Spleen (tissue), 11 donors: ENCODE data around the gene BAK1. TPM values are rescaled to one million over a fixed set of nuclear protein-coding genes. Genes with fewer than 3 reads are reported as not detected.
"Not testable (repeated sequence)": the region's sequence is repeated elsewhere in the genome, so short reads cannot be mapped to it uniquely, and the experiment has no call there.

Source experiments
- DNase-seq: peaks from one replicate; pipeline ENCODE4 v3.0.0-alpha.2; 2020
- H3K27ac ChIP-seq, 8 donors: fragments of 200-600 bp; sonication (generic) in 7 of 8; 1 replicate in 4 of 8; 2 replicates in 4 of 8; pipeline versions ENCODE4 v1.5.0 to v1.8.0; 2016 to 2021; ENCODE audit warnings: inconsistent platforms in 4 of 8, mild to moderate bottlenecking in 4 of 8, moderate library complexity in 1 of 8
- H3K27me3 ChIP-seq, 7 donors: fragments of 200-600 bp; sonication (generic) in 6 of 7; replicated peaks in 1 of 7; 1 replicate in 4 of 7; 2 replicates in 3 of 7; pipeline versions ENCODE4 v1.5.0 to v1.8.0; 2016 to 2021; ENCODE audit warnings: inconsistent platforms in 3 of 7, mild to moderate bottlenecking in 1 of 7
- H3K36me3 ChIP-seq, 6 donors: fragments of 200-600 bp; sonication (generic) in 5 of 6; 1 replicate in 4 of 6; 2 replicates in 2 of 6; pipeline versions ENCODE4 v1.5.0 to v1.8.0; 2016 to 2021; ENCODE audit warnings: inconsistent platforms in 2 of 6
- H3K4me1 ChIP-seq, 6 donors: fragments of 200-600 bp; sonication (generic) in 5 of 6; 1 replicate in 3 of 6; 2 replicates in 3 of 6; pipeline versions ENCODE4 v1.5.0 to v1.8.0; 2016 to 2021; ENCODE audit warnings: inconsistent platforms in 3 of 6
- H3K4me3 ChIP-seq, 8 donors: fragments of 200-600 bp; sonication (generic) in 7 of 8; 1 replicate in 4 of 8; 2 replicates in 4 of 8; pipeline versions ENCODE4 v1.5.0 to v1.8.0; 2016 to 2021; ENCODE audit warnings: inconsistent platforms in 4 of 8, mild to moderate bottlenecking in 4 of 8, moderate library complexity in 2 of 8
- H3K9me3 ChIP-seq, 8 donors: fragments of 200-600 bp; sonication (generic) in 7 of 8; 1 replicate in 4 of 8; 2 replicates in 4 of 8; pipeline versions ENCODE4 v1.5.0 to v1.8.0; 2016 to 2021; ENCODE audit warnings: inconsistent platforms in 4 of 8
- POLR2A ChIP-seq, 3 donors: fragments of 450-650 bp; IDR thresholded peaks; one replicate each; pipeline ENCODE4 v1.5.1; 2017; ENCODE audit warnings: antibody characterized with exemption in 3 of 3, mild to moderate bottlenecking in 1 of 3
- POLR2AphosphoS5 ChIP-seq, 3 donors: sonication (generic); formaldehyde crosslinking; IDR thresholded peaks; one replicate each; pipeline ENCODE4 v1.5.1; 2017; ENCODE audit warnings: antibody characterized with exemption in 3 of 3
- WGBS, 5 donors: extraction: QIAGEN DNeasy Blood & Tissue Kit in 3 of 5; methylation state at CpG; one replicate each; pipeline versions ENCODE4 v1.1.5 to v1.1.7; 2013 to 2018; 5-methylcytosine and 5-hydroxymethylcytosine counted together
- intact Hi-C: fragments of 100-400 bp; cut with DNase I; formaldehyde crosslinking; loops from one replicate; pipeline ENCODE4 v1.15.0; 2023; ENCODE audit warnings: low total_unique reads
- polyA plus RNA-seq, 3 donors: library from polyadenylated mRNA; stranded (reverse); fragments of 200-250 nt; gene quantifications; one replicate each; pipeline ENCODE4 v1.2.1, GENCODE V29; 2013
- total RNA-seq, 7 donors: library from RNA; depleted of rRNA in 3 of 7; stranded (reverse); fragments of >200 nt in 3 of 7; fragmentation: NEBNext Ultra II Directional in 4 of 7; extraction: Animal tissue kit (Norgen Biotek cat#: 25700) in 4 of 7; gene quantifications; one replicate each; pipeline versions ENCODE4 v1.1.0 to v1.2.1, GENCODE V29; 2016 to 2021
- TF ChIP-seq, protein P1 (sequence below), 11 experiments: fragments of 200-600 bp in 7 of 11; fragments of 450-650 bp in 4 of 11; sonication (generic) in 4 of 11; IDR thresholded peaks in 8 of 11; conservative IDR thresholded peaks in 3 of 11; 1 replicate in 7 of 11; 2 replicates in 4 of 11; pipeline versions ENCODE4 v1.4.0 to v1.8.0; 2016 to 2021; ENCODE audit warnings: antibody characterized with exemption in 11 of 11, inconsistent platforms in 4 of 11, mild to moderate bottlenecking in 1 of 11
- donor health status: healthy with polysubstance abuse.
- donor health status: DM: no; HTN: no; CAD: no; lungs with moderate emphysema.
- donor health status: DM: no; HTN: no; CAD: no.
- donor health status: Bipolar disorder and iron deficiency.
- donor health status: healthy.
- donor health status: DM: no; HTN: no; CAD: no.
- donor health status: DM: yes; HTN: yes; CAD: no.

The BAK1 gene
- total and polyA plus RNA-seq, 10 donors = 14.9 to 34.4 (median 25.9) TPM

DNA sequence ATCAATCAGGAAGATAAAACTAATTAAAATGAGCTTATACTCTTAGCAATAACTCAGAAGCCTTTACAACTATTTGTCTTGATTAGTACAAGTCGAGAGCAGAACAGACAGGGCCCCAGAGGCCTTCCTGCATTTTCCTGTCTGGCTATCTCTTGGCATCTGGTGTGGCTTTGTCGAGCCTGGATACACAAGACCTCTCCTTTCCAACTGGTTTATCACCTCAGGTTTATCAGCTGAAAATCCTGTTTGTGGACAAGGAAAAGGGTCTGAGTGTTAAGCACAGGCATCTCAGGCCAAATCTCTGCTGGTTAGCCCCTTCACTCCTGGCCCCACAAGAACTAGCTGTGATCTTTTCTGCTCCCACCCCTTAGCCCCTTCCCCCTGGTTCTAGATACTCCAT, 32.6 kb downstream of the BAK1 start:
- TF ChIP-seq, protein P1, sequence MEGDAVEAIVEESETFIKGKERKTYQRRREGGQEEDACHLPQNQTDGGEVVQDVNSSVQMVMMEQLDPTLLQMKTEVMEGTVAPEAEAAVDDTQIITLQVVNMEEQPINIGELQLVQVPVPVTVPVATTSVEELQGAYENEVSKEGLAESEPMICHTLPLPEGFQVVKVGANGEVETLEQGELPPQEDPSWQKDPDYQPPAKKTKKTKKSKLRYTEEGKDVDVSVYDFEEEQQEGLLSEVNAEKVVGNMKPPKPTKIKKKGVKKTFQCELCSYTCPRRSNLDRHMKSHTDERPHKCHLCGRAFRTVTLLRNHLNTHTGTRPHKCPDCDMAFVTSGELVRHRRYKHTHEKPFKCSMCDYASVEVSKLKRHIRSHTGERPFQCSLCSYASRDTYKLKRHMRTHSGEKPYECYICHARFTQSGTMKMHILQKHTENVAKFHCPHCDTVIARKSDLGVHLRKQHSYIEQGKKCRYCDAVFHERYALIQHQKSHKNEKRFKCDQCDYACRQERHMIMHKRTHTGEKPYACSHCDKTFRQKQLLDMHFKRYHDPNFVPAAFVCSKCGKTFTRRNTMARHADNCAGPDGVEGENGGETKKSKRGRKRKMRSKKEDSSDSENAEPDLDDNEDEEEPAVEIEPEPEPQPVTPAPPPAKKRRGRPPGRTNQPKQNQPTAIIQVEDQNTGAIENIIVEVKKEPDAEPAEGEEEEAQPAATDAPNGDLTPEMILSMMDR (IDR thresholded peaks at IDR 0.05 in 8 of 11, conservative IDR thresholded peaks at IDR 0.05 in 3 of 11) = no peak
- TF ChIP-seq POLR2AphosphoS5 (IDR thresholded peaks at IDR 0.05) (no peak), POLR2A (IDR thresholded peaks at IDR 0.05) (no peak)
- no peak for DNase-seq
- H3K36me3 ChIP-seq = no peaks in the 10 kb centered on the region
- H3K9me3 ChIP-seq = no peaks in the 10 kb centered on the region
- no peak overlapping the region for H3K4me3 ChIP-seq
- no peak overlapping the region for H3K27ac ChIP-seq
- peaks cover 0 to 13% (median 2%) of the 10 kb centered on the region in 6 donors for H3K4me1 ChIP-seq
- intact Hi-C loops = no loop called here
- H3K27me3 ChIP-seq = no peaks in the 10 kb centered on the region
- WGBS, 5 donors = 56 to 66% (median 61%) methylated on average over 2 of the region's 2 CpGs

DNA sequence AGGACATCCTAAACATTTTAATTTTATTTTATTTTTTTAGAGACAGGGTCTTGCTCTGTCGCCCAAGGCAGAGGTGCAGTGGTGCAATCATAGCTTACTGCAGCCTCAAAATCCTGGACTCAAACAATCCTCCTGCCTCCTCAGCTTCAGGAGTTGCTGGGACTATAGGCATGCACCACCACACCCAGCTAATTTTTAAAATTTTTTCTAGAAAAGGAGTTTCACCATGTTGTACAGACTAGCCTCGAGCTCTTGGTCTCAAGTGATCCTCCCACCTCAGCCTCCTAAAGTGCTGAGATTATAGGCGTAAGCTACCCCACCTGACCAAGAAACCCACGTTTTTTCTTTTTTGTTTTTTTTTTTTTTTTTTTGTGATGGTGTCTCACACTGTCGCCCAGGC, 33.3 kb downstream of the BAK1 start:
- no peak for DNase-seq
- 80 to 88% (median 81%) methylated on average over 5 of the region's 5 CpGs for WGBS, 5 donors
- Histone ChIP-seq H3K4me1 (peaks cover 0 to 13% (median 2%) of the 10 kb centered on the region in 6 donors), H3K27ac (no peak overlapping the region), H3K9me3 (no peaks in the 10 kb centered on the region), H3K36me3 (no peaks in the 10 kb centered on the region), H3K4me3 (no peak overlapping the region), H3K27me3 (no peaks in the 10 kb centered on the region)
- TF ChIP-seq POLR2AphosphoS5 (IDR thresholded peaks at IDR 0.05) (no peak), POLR2A (IDR thresholded peaks at IDR 0.05) (no peak)
- intact Hi-C loops = no loop called here

DNA sequence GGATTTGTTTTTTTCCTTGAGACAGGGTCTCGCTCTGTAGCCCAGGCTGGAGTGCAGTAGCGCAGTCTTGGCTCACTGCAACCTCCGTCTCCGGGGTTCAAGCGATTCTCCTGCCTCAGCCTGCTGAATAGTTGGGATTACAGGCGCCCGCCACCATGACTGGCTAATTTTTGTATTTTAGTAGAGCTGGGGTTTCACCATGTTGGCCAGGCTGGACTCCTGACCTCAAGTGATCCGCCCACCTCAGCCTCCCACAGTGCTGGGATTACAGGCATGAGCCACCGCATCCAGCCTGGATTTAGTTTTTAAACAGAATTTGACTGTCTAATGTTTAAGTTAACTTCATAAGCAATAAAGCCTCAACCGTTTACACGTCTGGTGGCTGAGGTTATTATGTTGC, 34.8 kb downstream of the BAK1 start:
- H3K4me3 ChIP-seq, H3K27ac ChIP-seq, H3K9me3 ChIP-seq, H3K36me3 ChIP-seq, H3K27me3 ChIP-seq, intact Hi-C loops, DNase-seq: not testable (repeated sequence)
- peaks cover 0 to 13% (median 2%) of the 10 kb centered on the region in 6 donors for H3K4me1 ChIP-seq
- WGBS, 5 donors = 87 to 95% (median 90%) methylated on average over 11 of the region's 11 CpGs

DNA sequence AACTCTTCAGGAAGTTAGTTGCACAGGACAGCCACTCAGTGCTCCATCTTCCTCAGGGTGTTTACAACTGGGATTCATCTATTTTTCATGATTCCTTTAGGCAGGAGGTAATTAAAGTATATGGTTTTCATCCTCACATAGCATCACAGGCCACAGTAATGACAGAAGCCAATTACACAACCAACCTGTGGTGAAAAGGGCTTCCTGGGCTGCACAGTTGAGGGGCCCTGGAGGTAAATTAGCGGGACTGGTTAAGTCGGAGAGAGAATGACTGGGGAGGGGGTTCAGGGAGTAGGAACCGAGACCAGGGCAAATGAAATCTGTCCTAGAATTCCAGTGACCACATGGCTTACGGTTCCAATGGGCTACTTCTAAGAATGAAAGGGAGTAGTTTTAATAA, 37.0 kb downstream of the BAK1 start:
- no peaks in the 10 kb centered on the region for H3K9me3 ChIP-seq
- H3K27me3 ChIP-seq = no peaks in the 10 kb centered on the region
- peaks cover 0 to 8% (median under 1%) of the 10 kb centered on the region in 6 donors for H3K4me1 ChIP-seq
- H3K27ac ChIP-seq = no peak overlapping the region
- no peaks in the 10 kb centered on the region for H3K36me3 ChIP-seq
- no peak for DNase-seq
- intact Hi-C loops = no loop called here
- TF ChIP-seq POLR2AphosphoS5 (IDR thresholded peaks at IDR 0.05) (no peak), POLR2A (IDR thresholded peaks at IDR 0.05) (no peak)
- TF ChIP-seq, protein P1 (IDR thresholded peaks at IDR 0.05 in 8 of 11, conservative IDR thresholded peaks at IDR 0.05 in 3 of 11) = no peak
- no peak overlapping the region for H3K4me3 ChIP-seq
- WGBS, 5 donors = 61 to 78% (median 67%) methylated on average over 4 of the region's 4 CpGs

DNA sequence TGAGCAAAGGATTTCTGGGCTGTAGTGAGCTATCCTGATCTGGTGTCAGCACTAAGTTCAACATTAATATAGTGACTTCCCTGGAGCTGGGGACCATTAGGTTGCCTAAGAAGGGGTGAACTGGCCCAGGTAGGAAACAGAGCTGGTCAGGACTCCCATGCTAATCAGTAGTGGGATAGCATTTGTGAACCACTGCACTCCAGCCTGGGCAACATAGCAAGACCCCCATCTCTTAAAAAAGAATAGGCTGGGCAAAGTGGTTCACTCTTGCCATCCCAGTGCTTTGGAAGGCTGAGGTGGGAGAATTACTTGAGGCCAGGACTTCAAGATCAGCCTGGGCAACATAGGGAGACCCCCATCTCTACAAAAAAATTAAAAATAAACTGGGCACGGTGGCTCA, 39.3 kb downstream of the BAK1 start:
- intact Hi-C loops = no loop called here
- DNase-seq = no peak
- H3K4me3 ChIP-seq = no peak overlapping the region
- H3K4me1 ChIP-seq = no peaks in the 10 kb centered on the region
- H3K36me3 ChIP-seq = no peaks in the 10 kb centered on the region
- 90 to 100% (median 96%) methylated on average over 1 of the region's 1 CpG for WGBS, 5 donors
- no peaks in the 10 kb centered on the region for H3K27me3 ChIP-seq
- TF ChIP-seq, protein P1 (IDR thresholded peaks at IDR 0.05 in 8 of 11, conservative IDR thresholded peaks at IDR 0.05 in 3 of 11) = no peak
- TF ChIP-seq POLR2AphosphoS5 (IDR thresholded peaks at IDR 0.05) (no peak), POLR2A (IDR thresholded peaks at IDR 0.05) (no peak)
- no peak overlapping the region for H3K27ac ChIP-seq
- H3K9me3 ChIP-seq = no peaks in the 10 kb centered on the region
